HG03280 (cell line): ENCODE results near the gene SLC43A3.
"Not testable (repeated sequence)": the region's sequence is repeated elsewhere in the genome, so short reads cannot be mapped to it uniquely, and the experiment has no call there.

Experiments
- ATAC-seq: cut with Tn5 transposase; IDR thresholded peaks from one replicate; pipeline ENCODE4 v1.9.1; 2021; ENCODE audit warnings: mild to moderate bottlenecking, moderate library complexity; ENCODE audit not compliant: unreplicated experiment

SLC43A3 gene

DNA sequence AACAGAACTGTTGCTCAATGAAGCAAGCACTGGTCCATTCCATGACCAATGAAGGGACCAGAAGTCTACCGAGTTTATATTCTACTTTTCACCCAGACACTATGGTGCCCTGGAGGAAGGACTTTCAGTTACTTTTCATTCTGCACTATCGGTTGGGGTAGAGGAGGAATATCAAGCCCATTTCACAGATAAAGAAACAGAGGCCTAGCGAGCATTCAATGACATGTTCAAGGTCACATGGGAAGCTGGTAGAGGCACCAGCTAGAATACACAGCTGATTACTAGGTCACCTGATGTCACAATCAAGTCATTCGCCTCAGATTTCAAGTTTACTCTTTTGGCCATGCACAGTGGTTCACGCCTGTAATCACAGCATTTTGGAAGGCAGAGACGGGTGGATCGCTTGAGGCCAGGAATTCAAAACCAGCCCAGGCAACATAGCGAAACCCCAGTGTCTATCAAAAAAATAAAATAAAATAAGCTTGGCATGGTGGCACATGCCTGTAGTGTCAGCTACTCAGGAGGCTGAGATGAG lies 18.9 kb downstream of the SLC43A3 start:
- ATAC-seq, result no peak

DNA sequence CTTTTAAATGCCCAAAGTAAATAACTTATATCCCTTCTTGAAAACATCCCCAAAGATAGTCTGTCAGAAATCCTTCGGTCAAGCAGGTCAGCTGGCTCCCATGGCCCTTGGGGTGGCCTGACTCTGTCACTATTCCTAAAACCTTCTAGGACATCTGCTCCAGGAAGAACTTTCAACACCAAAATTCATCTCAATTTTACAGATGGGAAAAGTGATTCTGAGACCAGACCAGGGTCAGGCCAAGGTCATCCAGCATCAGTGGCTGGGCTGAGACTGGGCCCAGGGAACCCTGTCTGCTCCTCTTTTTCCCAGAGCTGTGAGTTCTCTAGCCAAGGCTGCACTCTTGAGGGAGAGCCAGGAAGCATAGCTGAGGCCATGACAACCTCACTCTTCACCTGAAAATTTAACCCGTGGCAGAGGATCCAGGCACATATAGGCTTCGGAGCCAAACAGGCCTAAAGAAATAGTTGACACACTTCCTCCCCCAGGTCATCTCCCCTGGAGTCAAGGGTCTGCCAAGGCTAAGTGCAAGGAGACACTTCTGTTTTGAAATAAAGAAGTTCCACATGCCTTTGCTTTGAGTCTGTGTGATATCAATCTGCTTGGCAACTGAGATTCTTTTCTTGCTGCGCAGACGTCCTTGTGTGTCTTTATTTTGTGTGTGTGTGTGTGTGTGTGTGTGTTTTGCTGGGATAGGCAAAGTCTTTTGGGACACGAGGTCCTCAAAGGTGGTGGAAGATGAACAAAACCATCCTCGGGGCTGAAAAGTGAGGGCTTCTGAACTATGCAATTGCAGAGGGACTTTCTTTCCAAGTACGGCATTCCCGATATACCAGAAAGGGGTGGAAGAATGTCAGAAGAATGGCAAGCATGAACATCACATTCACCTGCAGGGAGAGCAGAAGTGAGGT lies 19.7 kb downstream of the SLC43A3 start:
- no peak for ATAC-seq

DNA sequence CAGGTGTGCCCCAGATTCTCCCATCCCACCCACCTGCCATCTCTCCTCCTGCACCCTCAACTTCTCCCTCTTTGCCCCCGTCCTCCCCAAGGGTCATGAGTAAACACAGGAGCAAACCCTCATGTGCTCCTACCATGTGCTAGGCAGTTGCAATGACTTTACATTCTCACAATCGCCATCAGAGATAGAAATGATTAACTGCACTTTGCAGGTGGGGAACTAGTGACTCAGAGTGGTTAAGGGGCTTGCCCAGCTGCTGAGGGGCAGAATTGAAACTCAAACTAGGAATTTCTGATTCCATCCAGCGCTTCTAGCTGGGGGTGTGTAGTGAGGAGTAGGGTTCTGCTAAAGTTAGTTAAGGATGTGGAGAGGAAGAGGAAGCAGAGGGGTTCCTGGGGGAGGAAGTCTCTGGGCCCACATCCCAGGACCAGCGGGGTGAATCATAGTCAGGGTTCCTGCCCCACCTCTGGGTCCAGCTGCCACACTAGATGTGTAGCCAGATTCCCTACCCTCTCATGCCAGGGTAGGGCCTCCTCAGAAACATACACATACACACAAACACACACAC lies 20.5 kb downstream of the SLC43A3 start:
- peak; percentile 66 for ATAC-seq

DNA sequence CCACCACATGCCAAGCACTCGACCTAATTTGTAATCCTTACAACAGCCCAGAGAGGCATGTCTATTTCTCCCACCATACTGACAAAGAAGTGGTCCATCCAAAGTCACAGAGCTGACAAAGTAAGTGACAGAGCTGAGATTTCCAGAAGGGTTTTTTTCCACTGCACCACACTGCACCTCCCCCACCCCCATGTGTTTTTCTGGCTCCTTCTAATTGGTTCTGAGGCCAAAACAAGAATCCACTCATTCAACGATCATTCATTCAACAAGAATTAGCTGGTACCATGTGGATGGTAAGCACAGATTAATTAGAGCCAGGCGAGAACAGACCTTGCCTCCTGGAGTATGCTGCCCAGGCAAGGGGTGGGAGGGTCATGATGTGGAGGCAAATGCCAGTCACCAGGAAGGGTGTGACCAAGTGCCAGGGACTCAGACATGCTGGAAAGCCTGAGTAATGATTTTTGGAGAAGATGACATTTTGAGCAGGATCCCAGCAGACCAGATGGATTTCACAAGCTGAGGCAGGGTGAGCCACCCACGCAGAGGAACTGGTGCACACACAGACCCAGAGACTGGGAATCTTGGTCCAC lies 21.6 kb downstream of the SLC43A3 start:
- no peak for ATAC-seq

DNA sequence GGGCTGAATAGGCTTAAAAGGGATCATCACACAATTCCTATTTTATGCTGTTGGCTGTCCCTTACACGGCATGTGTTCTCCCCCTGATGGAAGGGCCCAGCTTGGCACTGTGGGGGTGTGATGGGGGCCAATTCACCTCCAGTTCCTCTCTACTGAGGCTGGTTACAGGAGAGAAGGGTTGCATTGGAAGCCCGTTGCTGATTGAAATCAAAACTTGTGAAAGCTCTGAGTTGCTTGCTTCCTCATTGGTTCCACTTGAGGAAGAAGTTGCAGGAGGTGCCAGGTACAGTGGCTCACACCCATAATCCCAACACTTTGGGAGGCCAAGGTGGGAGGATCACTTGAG lies 23.1 kb downstream of the SLC43A3 start:
- no peak for ATAC-seq

DNA sequence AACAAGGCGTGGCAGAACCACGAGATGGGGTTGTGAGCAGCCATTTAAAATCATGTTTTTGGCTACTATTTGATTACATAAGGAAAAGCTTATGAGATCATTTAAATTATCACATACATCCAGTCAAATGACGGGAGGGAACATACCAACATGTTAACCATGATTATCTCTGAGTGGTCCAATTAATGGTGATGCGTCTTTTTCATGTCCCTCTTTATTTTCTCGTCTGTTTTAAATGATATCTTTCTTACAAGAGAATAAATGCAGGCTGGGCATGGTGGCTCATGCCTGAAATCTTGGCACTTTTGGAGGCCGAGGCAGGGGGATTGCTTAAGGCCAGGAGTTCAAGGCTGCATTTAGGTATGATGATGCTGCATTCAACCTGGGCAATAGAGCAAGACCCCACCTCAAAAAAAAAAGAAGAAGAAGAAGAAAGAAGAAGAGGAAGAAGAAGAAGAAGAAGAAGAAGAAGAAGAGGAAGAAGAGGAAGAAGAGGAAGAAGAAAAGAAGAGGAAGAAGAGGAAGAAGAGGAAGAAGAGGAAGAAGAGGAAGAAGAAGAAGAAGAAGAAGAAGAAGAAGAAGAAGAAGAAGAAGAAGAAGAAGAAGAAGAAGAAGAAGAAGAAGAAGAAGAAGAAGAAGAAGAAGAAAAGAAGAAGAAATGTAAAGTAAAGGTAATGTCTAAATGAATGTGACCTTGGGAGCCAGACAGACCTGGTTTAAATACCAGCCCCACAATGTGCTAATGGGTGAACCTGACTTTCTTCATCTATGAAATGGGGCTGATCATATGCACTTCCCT lies 23.7 kb downstream of the SLC43A3 start:
- not testable (repeated sequence) for ATAC-seq

DNA sequence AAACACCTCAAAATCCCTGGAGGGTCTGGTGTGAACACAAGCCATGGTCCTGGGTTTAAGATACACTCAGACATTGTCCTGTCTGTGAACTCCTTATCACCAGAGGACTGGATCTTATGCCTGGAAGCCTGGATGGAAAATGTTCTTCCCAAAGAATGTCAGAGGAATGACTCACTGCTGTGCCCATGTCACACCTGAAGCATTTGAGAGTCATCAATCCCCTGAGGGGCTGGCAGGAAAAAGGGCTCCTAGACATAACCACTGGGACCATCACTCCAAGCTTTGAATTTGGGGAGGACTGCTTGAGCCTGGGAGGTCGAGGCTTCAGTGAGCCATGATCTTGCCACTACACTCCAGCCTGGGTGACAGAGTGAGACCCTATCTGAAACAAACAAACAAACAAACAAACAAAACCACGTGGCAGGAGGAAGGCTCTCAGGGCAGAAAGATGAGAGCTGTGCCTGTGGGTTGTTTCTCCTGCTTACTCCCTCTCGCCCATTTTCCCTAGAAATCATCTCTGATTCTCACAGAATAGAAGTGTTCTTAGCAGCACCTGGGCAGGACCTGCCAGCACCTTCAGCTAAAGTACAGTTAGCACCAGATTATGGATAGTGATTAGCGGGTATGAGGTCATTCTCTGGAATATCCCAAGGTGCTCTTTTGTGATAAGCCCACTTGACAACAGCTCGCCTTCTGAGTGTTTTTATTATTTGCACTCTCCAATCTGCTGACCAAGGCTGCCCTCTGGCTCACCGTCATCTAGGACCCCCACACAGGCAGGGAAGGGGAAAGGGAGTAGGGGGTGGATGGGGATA lies 24.5 kb downstream of the SLC43A3 start:
- no peak for ATAC-seq

DNA sequence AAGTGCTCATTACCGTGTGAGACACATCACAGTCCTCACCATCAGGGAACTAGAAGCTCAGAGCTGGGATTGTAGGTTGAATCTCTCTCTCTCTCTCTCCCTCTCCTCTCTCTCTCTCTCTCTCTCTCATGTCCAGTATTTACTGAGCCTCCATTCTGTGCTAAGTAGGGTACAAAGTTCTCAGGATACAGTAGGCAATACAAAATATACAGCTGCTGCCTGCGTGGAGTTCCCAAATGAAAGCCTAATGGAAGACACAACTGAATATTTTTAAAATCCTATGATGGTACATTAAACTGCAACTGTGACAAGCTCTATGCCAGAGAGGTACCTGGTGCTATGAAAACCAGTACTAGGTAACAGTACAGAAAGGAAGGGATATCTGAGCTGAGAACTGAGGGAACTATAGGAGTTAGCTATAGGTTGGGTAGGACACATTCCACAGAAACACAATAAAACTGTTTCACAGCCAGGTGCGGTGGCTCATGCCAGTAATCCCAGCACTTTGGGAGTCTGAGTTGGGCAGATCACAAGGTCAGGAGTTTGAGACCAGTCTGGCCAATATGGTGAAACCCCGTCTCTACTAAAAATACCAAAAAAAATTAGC lies 26.8 kb downstream of the SLC43A3 start:
- ATAC-seq, result no peak

DNA sequence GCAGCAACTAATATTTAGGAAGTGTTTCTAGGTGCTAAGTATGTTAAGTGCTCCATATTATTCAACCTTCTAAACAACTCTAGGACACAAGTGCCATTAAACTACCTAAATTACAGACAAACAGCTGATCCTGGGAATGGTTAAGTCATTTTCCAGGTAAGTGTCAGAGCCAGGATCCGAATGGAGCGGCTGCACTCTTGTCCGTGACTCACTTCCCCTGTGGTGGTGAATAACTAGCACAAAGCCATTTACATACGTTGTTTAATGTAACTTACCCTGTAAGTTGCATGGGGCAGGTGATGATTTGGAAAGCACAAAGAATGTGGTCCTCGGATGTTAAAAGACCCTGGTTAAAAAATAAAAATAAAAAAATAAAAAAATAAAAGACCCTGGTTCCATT lies 27.7 kb downstream of the SLC43A3 start:
- ATAC-seq, result no peak

DNA sequence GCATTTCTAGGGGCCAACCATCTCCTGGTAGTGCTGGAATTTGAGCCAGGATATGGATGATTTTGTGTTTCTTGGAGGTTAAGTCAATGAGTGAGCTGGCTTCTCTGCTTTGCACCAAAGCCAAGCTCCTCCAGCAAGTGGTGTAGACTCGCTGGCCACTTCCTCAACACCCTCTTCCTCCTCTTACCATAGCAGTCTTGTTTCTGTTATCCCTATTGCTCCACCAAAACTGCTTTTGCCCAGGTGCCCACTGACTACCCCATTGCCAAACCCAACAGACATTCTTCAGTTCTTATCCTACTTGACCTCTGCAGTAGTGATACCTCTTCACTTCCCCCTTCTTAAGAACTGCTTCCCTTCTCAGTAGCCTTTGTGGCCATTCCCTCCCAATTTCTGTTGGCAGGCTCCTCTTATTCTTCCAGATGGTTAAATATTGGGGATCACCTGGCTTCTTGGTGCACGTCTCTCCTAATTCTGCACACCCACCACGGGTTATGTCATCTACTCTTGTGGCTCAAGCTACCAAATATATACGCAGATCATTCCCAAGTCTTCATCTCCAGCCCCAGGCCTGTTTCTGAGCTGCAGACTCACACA lies 29.4 kb downstream of the SLC43A3 start:
- no peak for ATAC-seq

DNA sequence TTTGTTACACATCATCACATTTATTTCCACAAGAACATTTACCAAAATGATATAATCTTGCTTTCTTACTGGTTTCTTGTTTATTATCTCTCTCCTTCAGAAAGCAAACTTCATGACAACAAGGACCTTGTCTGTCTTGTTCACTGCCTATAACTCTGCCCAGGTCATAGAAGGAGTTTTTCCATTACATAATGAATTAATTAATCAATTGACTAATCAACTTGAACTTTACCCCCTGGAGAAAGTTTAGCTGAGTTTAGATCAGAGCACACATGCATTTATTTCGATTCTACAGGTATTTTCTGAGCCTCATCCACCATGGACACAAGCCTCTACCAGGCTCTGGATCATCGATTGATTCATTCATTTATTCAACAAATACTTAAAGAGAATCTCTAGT lies 30.2 kb downstream of the SLC43A3 start:
- no peak for ATAC-seq

DNA sequence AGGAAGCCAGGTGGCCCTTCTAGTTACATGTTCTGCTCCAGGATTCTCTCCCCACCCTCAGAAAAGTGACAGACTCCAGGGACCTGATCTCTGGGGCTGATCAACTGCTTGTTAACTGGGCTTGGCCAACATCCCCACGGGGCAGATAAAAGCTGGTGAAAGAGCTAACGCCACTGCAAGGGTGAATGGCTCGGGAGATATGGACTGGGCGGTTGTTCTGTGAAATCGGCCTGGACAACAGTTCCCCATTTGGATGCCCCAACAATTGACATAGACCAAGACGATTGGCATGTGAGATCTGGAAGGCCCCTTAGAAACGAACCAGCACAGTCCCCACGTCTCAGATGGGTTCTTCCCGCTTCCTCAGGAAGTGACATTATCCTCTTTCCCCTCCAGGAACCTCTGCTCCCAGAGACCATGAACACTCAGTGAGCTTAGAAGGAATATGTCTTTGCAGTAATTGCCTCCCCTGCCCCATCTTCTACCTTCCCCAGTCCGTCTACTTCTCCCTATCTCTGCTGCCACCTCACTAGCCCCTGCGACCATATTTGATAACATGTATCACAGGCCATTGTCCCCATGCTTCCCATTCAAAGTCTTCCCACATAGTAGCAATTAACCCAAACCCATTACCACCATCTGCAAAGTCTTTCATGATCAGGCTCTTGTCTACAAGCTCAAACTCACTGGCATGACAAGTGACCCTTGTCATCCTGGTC lies 30.9 kb downstream of the SLC43A3 start:
- no peak for ATAC-seq

DNA sequence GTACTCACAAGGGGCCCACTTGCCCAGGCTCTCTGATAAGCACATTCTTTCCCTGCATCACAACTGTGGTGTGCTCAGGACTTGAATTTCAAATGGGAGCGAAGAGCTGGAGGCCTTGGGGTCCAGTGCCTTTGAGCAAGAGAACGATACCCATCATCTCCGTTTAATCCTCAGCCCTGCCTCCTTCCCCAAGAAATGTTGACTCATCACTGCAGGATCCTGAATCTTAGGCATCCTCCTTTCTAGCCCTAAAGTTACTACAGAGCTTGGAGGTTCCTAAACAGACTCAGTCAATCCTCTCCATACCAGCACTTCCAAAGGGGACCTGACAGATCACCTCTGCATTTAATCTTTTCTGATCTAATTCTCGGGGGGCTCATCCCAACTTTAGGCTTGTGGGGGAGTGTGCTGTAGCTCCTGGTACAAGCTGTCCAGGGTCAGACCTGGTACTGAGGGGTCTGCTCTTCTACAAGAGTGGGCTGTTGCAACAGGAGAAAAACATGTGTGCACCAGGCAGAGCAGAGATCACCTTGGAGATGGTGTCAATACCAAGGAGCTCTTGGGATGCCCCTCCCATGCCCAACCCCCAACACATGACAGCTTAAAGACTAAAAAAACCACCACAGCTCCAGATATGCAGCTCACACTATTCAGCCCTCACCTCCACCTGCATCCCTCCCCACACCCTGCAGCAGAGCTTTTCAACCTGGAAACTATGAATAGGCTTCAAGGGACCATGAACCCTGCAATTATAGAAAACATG lies 32.5 kb downstream of the SLC43A3 start:
- ATAC-seq, result no peak

DNA sequence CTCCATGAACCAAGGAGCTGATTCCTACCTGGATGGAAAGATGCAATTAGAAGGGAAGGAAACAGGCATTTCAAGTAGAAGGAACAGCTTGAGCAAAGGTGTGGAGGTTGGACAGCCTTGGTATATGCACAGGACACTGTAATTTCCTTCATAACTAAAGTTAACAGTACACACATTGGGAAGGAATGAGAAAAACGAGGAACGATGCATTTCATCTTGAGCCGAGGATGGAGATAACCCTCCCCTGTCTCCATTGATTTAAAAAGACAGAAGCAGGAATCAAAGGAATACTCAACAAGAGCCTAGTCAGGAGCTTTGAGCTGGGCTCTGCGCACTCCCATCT lies 34.2 kb downstream of the SLC43A3 start:
- ATAC-seq, result no peak

DNA sequence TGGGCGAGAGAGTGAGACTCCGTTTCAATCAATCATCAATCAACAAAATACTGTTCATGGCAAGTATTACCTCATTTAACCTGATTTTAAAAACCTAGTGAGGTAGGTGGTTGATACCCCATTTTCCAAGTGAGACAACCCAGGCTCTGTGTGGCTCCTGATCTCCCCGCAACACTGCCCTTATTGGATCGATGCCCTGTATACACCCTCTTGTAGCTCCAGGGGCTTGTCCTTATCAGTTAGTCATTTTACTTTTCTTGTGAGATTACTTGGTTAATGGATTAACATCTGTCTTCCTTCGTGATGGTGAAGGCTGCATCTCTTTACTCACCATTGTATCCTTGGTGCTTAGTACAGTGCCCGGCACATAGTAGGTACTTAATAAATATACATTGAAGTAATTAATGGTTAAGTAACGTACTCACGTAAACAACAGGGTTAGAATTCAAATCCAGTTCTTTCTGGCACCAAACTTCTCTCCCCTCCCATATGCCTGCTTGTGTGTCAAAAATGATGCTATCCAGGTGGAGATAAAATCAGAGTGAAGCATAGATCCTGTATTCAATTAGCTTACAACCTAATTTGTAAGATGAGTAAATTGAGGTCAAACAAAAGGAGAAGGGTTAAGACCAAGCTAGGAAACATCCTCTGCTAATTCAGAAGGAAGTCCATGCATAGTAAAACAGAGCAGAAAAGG lies 34.7 kb downstream of the SLC43A3 start:
- ATAC-seq, result no peak

DNA sequence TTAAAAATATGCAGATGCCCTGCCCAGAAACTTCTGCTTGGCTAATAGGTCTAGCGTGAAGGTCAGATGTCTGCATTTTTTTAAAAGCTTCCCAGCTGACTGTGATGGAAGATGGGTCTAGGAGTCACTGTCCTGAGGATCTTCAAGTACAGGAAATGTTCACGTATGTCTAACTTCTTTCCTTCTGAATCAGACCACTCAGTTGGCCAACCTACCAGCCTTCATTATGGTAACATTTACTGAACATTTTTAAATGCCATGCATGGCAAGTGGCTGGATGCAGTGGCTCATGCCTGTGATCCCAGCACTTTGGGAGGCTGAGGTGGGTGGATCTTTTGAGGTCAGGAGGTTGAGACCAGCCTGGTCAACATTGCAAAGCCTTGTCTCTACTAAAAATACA lies 35.4 kb downstream of the SLC43A3 start:
- no peak for ATAC-seq

DNA sequence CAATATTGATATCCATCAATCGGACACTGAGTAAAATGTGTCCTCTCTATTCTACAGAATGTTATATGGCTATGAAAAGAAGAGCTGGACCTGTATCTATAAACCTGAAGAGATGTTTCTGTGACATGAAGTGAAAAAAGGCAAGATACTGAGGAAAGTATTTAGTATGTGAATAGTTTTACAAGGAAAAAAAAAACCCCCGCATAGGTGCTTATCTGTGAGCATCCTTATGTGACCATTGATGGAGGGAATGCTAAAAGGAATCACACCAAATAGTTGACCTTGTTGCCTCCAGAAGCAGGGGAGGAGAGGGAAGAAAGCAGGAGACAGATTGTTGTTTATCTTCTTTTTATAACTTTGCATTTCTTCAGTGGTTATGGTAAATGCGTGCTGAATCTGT lies 35.8 kb downstream of the SLC43A3 start:
- ATAC-seq, result no peak

DNA sequence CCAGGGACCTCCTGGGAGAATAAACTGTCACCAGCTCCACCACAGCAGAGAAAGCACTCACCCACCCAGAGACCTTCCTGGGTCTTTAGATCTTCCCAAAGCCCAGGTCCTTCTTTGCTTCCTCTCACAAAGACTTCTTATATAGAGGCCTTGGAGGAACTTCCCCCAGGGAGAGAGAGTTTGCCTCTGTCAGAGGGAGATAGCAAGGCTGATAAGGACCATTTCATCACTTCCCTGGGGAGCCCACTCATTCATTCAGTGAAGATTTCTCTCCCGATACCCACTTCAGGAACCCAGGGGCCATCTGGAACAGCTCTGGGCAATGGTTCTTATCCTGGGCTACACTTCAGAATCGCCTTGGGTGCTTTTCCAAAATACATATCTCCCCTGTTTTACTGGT lies 36.4 kb downstream of the SLC43A3 start, which contains the start of gene PRG2:
PRG2 (minus strand) TSS at position 116 of the 400 bp plus-strand sequence. CDS start 706 bp downstream, outside the sequence.
- no peak for ATAC-seq
